Lung (tissue), 16 donors: ENCODE results near the gene CLEC18A. TPM values are rescaled to one million over a fixed set of nuclear protein-coding genes. Genes with fewer than 3 reads are reported as not detected.
A peak's percentile ranks its signal among the peaks of the same experiment; 100 is the strongest.
"Not testable (repeated sequence)": the region's sequence is repeated elsewhere in the genome, so short reads cannot be mapped to it uniquely, and the experiment has no call there.

Experiments used
- ATAC-seq: fragments of 200-7000 bp; cut with Tn5 transposase; one replicate; pipeline ENCODE4 v1.9.1; 2020; ENCODE audit warnings: moderate number of reproducible peaks; ENCODE audit not compliant: insufficient read depth, low FRiP score
- DNase-seq, 3 donors: peaks; one replicate each; pipeline ENCODE4 v3.0.0-alpha.2; 2013 to 2017
- H3K27ac ChIP-seq, 2 donors: one replicate each; pipeline ENCODE4 v1.5.1; 2013; ENCODE audit warnings: mild to moderate bottlenecking in 2 of 2, moderate library complexity in 2 of 2, control low read depth in 1 of 2, inconsistent platforms in 1 of 2, low read depth in 1 of 2, low read length in 1 of 2
- H3K27me3 ChIP-seq, 3 donors: one replicate each; pipeline ENCODE4 v1.5.1; 2013; ENCODE audit warnings: low read length in 2 of 3; ENCODE audit not compliant: control insufficient read depth in 3 of 3, insufficient read depth in 3 of 3
- H3K36me3 ChIP-seq, 4 donors: one replicate each; pipeline ENCODE4 v1.5.1; 2013; ENCODE audit warnings: low read length in 4 of 4, mild to moderate bottlenecking in 1 of 4, moderate library complexity in 1 of 4; ENCODE audit not compliant: control insufficient read depth in 4 of 4, insufficient read depth in 4 of 4
- H3K4me1 ChIP-seq, 5 donors: one replicate each; pipeline ENCODE4 v1.5.1; 2013; ENCODE audit warnings: low read length in 5 of 5, mild to moderate bottlenecking in 2 of 5, moderate library complexity in 1 of 5; ENCODE audit not compliant: control insufficient read depth in 5 of 5, insufficient read depth in 5 of 5
- H3K4me3 ChIP-seq: one replicate; pipeline ENCODE4 v1.5.1; 2013; ENCODE audit warnings: mild to moderate bottlenecking, control low read depth, moderate library complexity
- H3K9ac ChIP-seq, 2 donors: one replicate each; pipeline ENCODE4 v1.5.1; 2013; ENCODE audit warnings: low read length in 2 of 2, control low read depth in 1 of 2; ENCODE audit not compliant: insufficient read depth in 1 of 2
- H3K9me3 ChIP-seq, 4 donors: one replicate each; pipeline ENCODE4 v1.5.1; 2013; ENCODE audit warnings: low read length in 3 of 4, mild to moderate bottlenecking in 1 of 4, moderate library complexity in 1 of 4; ENCODE audit not compliant: control insufficient read depth in 4 of 4, insufficient read depth in 3 of 4
- CTCF ChIP-seq: IDR thresholded peaks from 2 replicates; pipeline ENCODE4 v1.5.1; 2012; ENCODE audit warnings: mild to moderate bottlenecking; ENCODE audit errors: control extremely low read depth, extremely low read depth
- WGBS, 2 donors: extraction: QIAGEN DNeasy Blood & Tissue Kit; methylation state at CpG; one replicate each; pipeline ENCODE4 v1.1.7; 2013; 5-methylcytosine and 5-hydroxymethylcytosine counted together
- long read RNA-seq, 5 donors: transcript quantifications; one replicate each; lab custom pipeline, GENCODE V29; 2026
- polyA plus RNA-seq, 2 donors: library from polyadenylated mRNA; stranded (reverse); fragments of 200-250 nt; gene quantifications; one replicate each; pipeline ENCODE4 v1.2.1, GENCODE V29; 2013
- total RNA-seq, 2 donors: library from RNA; depleted of rRNA in 1 of 2; stranded (reverse); fragments of >200 nt in 1 of 2; gene quantifications; one replicate each; pipeline ENCODE4 v1.2.1, GENCODE V29; 2014 to 2021
- donor health status: control.
- donor health status: control.
- donor health status: Bipolar disorder and iron deficiency.
- donor health status: healthy.
- donor health status: DM: yes; HTN: yes; CAD: no.

CLEC18A gene
- 1 to 10 TPM; 1.4 to 1.6 TPM for total RNA-seq
- 1 to 10 TPM; 1.2 to 2.9 TPM for polyA plus RNA-seq
- long read RNA-seq, donor 1: 0 reads
- long read RNA-seq, donor 2: 0 reads
- long read RNA-seq, donor 3: 0 reads
- long read RNA-seq, donor 4: 0 reads
- long read RNA-seq, donor 5: 0 reads

DNA sequence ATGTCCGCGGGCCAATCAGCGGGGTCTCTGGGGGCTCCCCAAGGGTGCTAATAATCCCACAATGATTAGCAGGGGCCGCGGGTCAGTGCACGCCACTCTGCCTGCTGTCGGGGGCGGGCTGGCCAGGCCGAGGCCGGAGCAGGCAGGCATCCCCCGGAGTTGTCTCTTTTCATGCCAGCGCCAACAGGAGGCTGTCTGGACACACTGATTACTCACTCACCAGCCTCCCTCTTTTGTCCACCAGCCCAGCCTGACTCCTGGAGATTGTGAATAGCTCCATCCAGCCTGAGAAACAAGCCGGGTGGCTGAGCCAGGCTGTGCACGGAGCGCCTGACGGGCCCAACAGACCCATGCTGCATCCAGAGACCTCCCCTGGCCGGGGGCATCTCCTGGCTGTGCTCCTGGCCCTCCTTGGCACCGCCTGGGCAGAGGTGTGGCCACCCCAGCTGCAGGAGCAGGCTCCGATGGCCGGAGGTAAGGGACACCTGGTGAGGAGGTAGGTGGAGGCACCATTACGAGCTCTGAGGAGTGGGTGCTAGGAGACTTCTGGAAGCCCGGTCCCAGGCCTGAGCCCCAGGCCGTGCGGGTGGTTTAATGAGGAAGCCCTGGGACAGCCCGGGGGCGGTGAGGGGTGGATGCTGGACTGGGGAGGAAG is at the start of gene CLEC18A:
TSS of gene CLEC18A (plus strand) at position 318 of the 655 bp plus-strand sequence. CDS start at position 351, 33 bp downstream.
- DNase-seq, H3K27ac ChIP-seq, H3K9me3 ChIP-seq, H3K4me1 ChIP-seq, H3K27me3 ChIP-seq, H3K9ac ChIP-seq, H3K36me3 ChIP-seq, ATAC-seq, H3K4me3 ChIP-seq: not testable (repeated sequence)
- WGBS, 2 donors: 74 to 89% methylated on average over 9 to 10 of the region's 26 CpGs

- Histone ChIP-seq H3K4me3 (no peak overlapping the region), H3K4me1 (no peaks in the 10 kb centered on the region), H3K9me3 (no peaks in the 10 kb centered on the region), H3K27ac (no peak overlapping the region), H3K36me3 (peaks cover 2 to 8% (median 5%) of the 10 kb centered on the region in 4 donors), H3K27me3 (no peaks in the 10 kb centered on the region), H3K9ac (no peak overlapping the region)
- 90 to 92% methylated on average over 8 of the region's 8 CpGs for WGBS, 2 donors
- ATAC-seq (no peak), DNase-seq (no peak)
- no peak for TF ChIP-seq CTCF
These were observed 47.2 kb upstream of the CLEC18A start for GRCh38 chr16:69903865-69904415.

DNA sequence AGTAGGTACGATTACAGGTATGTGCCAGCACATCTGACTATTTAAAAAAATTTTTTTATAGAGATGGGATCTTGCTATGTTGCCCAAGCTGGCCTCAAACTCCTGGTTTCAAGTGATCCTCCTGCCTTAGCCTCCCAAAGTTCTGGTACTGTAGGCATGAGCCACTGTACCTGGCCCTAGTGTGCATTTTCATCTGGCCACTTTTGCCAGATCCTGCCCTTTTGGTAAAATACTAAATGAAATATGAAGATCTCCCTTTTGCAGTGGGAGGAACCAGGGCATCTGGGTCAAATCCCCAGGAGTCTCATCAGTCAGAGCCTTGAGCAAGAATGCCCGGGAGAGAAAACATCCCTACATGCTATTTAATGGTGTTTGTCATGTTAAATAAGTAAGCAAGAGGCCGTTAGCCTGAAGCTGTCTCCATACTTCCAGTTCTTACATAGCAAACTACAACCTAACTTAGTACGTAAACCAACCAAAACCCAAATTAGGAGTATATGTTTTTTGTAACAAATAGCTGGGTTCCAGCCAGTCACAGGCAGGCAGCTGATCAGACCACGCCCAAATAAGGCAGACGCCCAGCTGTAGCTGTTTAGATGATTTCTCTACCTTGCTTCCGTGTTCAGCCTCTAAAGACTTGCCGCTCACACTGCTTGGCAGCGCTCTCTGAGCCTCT is 46.5 kb upstream of the CLEC18A start:
- WGBS, 2 donors: 80 to 88% methylated on average over 9 of the region's 9 CpGs
- Histone ChIP-seq H3K4me3 (no peak overlapping the region), H3K27me3 (no peaks in the 10 kb centered on the region), H3K4me1 (no peaks in the 10 kb centered on the region), H3K9ac (no peak overlapping the region), H3K27ac (no peak overlapping the region), H3K9me3 (no peaks in the 10 kb centered on the region), H3K36me3 (peaks cover 5 to 12% (median 10%) of the 10 kb centered on the region in 4 donors)
- ATAC-seq: peak; percentile 47
- no peak for DNase-seq
- no peak for TF ChIP-seq CTCF

GRCh38 chr16:69905171-69905555 is 46.0 kb upstream of the CLEC18A start:
- H3K27me3 ChIP-seq: no peaks in the 10 kb centered on the region
- 73 to 74% methylated on average over 2 of the region's 2 CpGs for WGBS, 2 donors
- ATAC-seq (no peak), DNase-seq (no peak)
- H3K4me3 ChIP-seq: no peak overlapping the region
- H3K27ac ChIP-seq: no peak overlapping the region
- TF ChIP-seq CTCF: no peak
- no peaks in the 10 kb centered on the region for H3K9me3 ChIP-seq
- no peak overlapping the region for H3K9ac ChIP-seq
- H3K4me1 ChIP-seq: no peaks in the 10 kb centered on the region
- H3K36me3 ChIP-seq: peaks cover 5 to 12% (median 10%) of the 10 kb centered on the region in 4 donors
